ENCODE results near the gene SETX.

SETX gene

DNA sequence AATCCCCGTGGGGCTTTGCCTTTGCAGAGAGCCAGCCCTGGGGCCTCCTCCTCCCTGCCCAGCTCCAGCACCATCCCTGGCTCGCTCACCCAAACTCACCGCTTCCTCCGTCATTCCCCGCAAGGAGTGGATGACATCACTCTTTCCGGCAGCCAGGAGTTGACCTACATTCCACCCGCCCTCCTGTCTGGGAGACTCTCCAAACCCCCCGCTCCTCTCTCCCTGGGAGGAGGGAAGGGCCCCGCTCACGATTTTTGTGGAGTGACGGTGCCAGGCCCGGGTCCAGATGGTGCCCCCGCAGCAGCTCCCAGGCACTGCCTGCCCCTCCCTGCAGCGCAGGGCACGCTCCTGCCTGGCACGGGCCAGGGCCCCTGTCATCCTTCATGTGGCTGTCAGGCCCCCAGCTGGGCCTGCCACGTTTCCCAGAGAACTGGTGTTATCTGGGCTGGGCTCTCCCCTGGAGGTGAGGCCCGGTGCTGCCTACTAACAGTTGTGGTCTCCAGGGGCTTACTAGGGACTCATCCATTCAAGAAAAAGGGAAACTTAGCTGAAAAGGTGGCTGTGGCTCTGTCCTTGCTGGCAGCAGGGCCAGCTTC is 140.7 kb downstream of the SETX start:
- DNase-seq (ENCODE audit: low read depth in 3 of 3), result no peak

DNA sequence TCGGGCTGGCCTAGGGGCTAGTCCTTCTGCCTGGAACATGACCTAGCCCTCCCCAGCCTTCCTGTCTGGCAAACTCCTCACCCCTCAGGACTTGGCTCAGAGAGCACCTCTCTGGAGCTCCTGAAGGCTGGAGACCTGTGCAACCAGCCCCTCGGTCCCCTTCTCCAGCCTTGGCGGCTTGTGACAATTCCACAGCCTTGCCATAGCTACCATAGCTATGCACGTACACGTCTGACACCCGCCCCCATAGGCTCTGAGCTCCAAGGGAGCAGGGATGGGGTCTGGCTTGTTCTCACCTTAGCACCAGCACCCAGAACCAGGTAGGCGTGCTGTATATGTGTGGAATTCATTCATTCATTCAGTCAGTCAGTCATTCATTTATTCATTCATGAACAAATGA is 143.2 kb downstream of the SETX start:
- no peak for DNase-seq (ENCODE audit: low read depth in 3 of 3)
